ENCODE results near the gene RUFY3. TPM values are rescaled to one million over a fixed set of nuclear protein-coding genes. Genes with fewer than 3 reads are reported as not detected.
A peak's percentile ranks its signal among the peaks of the same experiment; 100 is the strongest.

The RUFY3 gene
- total and polyA plus RNA-seq, 3 experiments from 2014 or later = 10.4 to 14.8 (median 13.8) TPM

- peak overlapping the region; percentile 71 for H3K27ac ChIP-seq (ENCODE audit: low read depth, low read length)
- POLR2A ChIA-PET = interaction anchor here (0.7 to 4.3 kb wide), 6 partner anchors 17 to 481 kb away, joined by 3 to 60 read pairs (median 11); partner anchors contain the start of genes GRSF1 and UTP3
- H3K4me1 ChIP-seq (ENCODE audit: insufficient read depth, low read length) = peaks cover 31% of the 10 kb centered on the region
- peaks cover 0 to 11% (median 0%) of the 10 kb centered on the region in 3 donors for H3K36me3 Mint-ChIP-seq
- no peaks in the 10 kb centered on the region for H3K36me3 ChIP-seq (ENCODE audit: insufficient read depth, low read length)
- DNase-seq = no peak
- CTCF ChIA-PET = interaction anchor here (0.6 to 7.1 kb wide), 8 partner anchors 16 to 196 kb away, joined by 3 to 93 read pairs (median 6); partner anchors contain the start of genes MOB1B, RUFY3 and UTP3
- H3K27me3 Mint-ChIP-seq = peaks cover 0 to 1% of the 10 kb centered on the region in 2 donors
- H3K27me3 ChIP-seq (ENCODE audit: insufficient read depth, low read length, poor library complexity, severe bottlenecking) = no peaks in the 10 kb centered on the region
- H3K4me3 ChIP-seq (ENCODE audit: low read length) = peak overlapping the region; percentile 68
- H3K4me1 Mint-ChIP-seq = peaks cover 22 to 48% (median 38%) of the 10 kb centered on the region in 3 donors
- peak overlapping the region; percentile 87 to 99 (median 94) for H3K4me3 Mint-ChIP-seq
- no peaks in the 10 kb centered on the region for H3K9me3 ChIP-seq (ENCODE audit: low read length)
- peak overlapping the region; percentile 86 to 98 (median 94) for H3K27ac Mint-ChIP-seq
- no peaks in the 10 kb centered on the region for H3K9me3 Mint-ChIP-seq
Observed at GRCh38 chr4:70706516-70706915, 15.2 kb upstream of the RUFY3 start.

GRCh38 chr4:70709611-70710205 lies 12.1 kb upstream of the RUFY3 start:
- H3K9me3 Mint-ChIP-seq = no peaks in the 10 kb centered on the region
- Histone ChIP-seq H3K9me3 (ENCODE audit: low read length) (no peaks in the 10 kb centered on the region), H3K36me3 (ENCODE audit: insufficient read depth, low read length) (no peaks in the 10 kb centered on the region), H3K27me3 (ENCODE audit: insufficient read depth, low read length, poor library complexity, severe bottlenecking) (no peaks in the 10 kb centered on the region), H3K4me3 (ENCODE audit: low read length) (no peak overlapping the region), H3K4me1 (ENCODE audit: insufficient read depth, low read length) (peaks cover 27% of the 10 kb centered on the region), H3K27ac (ENCODE audit: low read depth, low read length) (no peak overlapping the region)
- H3K4me3 Mint-ChIP-seq = peak overlapping the region in 1 of 7 donors; percentile 56
- CTCF ChIA-PET = interaction anchor here (7.1 kb wide), 1 partner anchor 27 kb away, joined by 93 read pairs; no protein-coding TSS in a partner anchor
- no peak for DNase-seq
- peaks cover 0 to 6% (median 4%) of the 10 kb centered on the region in 3 donors for H3K36me3 Mint-ChIP-seq
- H3K27me3 Mint-ChIP-seq = no peaks in the 10 kb centered on the region
- peaks cover 30 to 68% (median 51%) of the 10 kb centered on the region in 3 donors for H3K4me1 Mint-ChIP-seq
- POLR2A ChIA-PET = no interaction called here
- H3K27ac Mint-ChIP-seq = peak overlapping the region in 2 of 8 donors; percentile 2 to 45

- H3K4me1 Mint-ChIP-seq = peaks cover 20 to 67% (median 45%) of the 10 kb centered on the region in 3 donors
- Histone ChIP-seq H3K27me3 (ENCODE audit: insufficient read depth, low read length, poor library complexity, severe bottlenecking) (no peaks in the 10 kb centered on the region), H3K4me1 (ENCODE audit: insufficient read depth, low read length) (peaks cover 18% of the 10 kb centered on the region), H3K4me3 (ENCODE audit: low read length) (no peak overlapping the region), H3K36me3 (ENCODE audit: insufficient read depth, low read length) (no peaks in the 10 kb centered on the region), H3K9me3 (ENCODE audit: low read length) (no peaks in the 10 kb centered on the region), H3K27ac (ENCODE audit: low read depth, low read length) (no peak overlapping the region)
- peak overlapping the region in 3 of 7 donors; percentile 3 to 52 (median 42) for H3K4me3 Mint-ChIP-seq
- H3K9me3 Mint-ChIP-seq = no peaks in the 10 kb centered on the region
- no peak for DNase-seq
- ChIA-PET POLR2A (no interaction called here), CTCF (interaction anchor here (0.7 to 1.0 kb wide), 2 partner anchors 13 to 24 kb away, joined by 3 to 5 read pairs; no protein-coding TSS in a partner anchor)
- H3K27ac Mint-ChIP-seq = peak overlapping the region in 3 of 8 donors; percentile 39 to 43 (median 41)
- H3K27me3 Mint-ChIP-seq = no peaks in the 10 kb centered on the region
- H3K36me3 Mint-ChIP-seq = peaks cover 0 to 4% (median 0%) of the 10 kb centered on the region in 3 donors
Observed at GRCh38 chr4:70711599-70711998, 10.2 kb upstream of the RUFY3 start.

- Histone ChIP-seq H3K27ac (ENCODE audit: low read depth, low read length) (no peak overlapping the region), H3K9me3 (ENCODE audit: low read length) (no peaks in the 10 kb centered on the region), H3K4me3 (ENCODE audit: low read length) (no peak overlapping the region), H3K27me3 (ENCODE audit: insufficient read depth, low read length, poor library complexity, severe bottlenecking) (no peaks in the 10 kb centered on the region), H3K4me1 (ENCODE audit: insufficient read depth, low read length) (peaks cover 12% of the 10 kb centered on the region), H3K36me3 (ENCODE audit: insufficient read depth, low read length) (no peaks in the 10 kb centered on the region)
- no peak overlapping the region for H3K4me3 Mint-ChIP-seq
- no peaks in the 10 kb centered on the region for H3K27me3 Mint-ChIP-seq
- no peak for DNase-seq
- CTCF ChIA-PET = interaction anchor here (0.7 to 1.0 kb wide), 2 partner anchors 12 to 23 kb away, joined by 3 to 5 read pairs; no protein-coding TSS in a partner anchor
- peaks cover 19 to 64% (median 42%) of the 10 kb centered on the region in 3 donors for H3K4me1 Mint-ChIP-seq
- peak overlapping the region in 4 of 8 donors; percentile 14 to 43 (median 41) for H3K27ac Mint-ChIP-seq
- peaks cover 0 to 4% (median 0%) of the 10 kb centered on the region in 3 donors for H3K36me3 Mint-ChIP-seq
- POLR2A ChIA-PET = no interaction called here
- H3K9me3 Mint-ChIP-seq = no peaks in the 10 kb centered on the region
Observed at GRCh38 chr4:70712150-70712549, 9.6 kb upstream of the RUFY3 start.

GRCh38 chr4:70712604-70713452 lies 8.9 kb upstream of the RUFY3 start:
- Histone ChIP-seq H3K27ac (ENCODE audit: low read depth, low read length) (no peak overlapping the region), H3K4me1 (ENCODE audit: insufficient read depth, low read length) (peaks cover 9% of the 10 kb centered on the region), H3K27me3 (ENCODE audit: insufficient read depth, low read length, poor library complexity, severe bottlenecking) (no peaks in the 10 kb centered on the region), H3K4me3 (ENCODE audit: low read length) (no peak overlapping the region), H3K36me3 (ENCODE audit: insufficient read depth, low read length) (no peaks in the 10 kb centered on the region), H3K9me3 (ENCODE audit: low read length) (no peaks in the 10 kb centered on the region)
- CTCF ChIA-PET = interaction anchor here (1.0 kb wide), 1 partner anchor 12 kb away, joined by 3 read pairs; no protein-coding TSS in a partner anchor
- Mint-ChIP-seq H3K9me3 (no peaks in the 10 kb centered on the region), H3K27me3 (no peaks in the 10 kb centered on the region), H3K36me3 (peaks cover 0 to 4% (median 0%) of the 10 kb centered on the region in 3 donors), H3K4me1 (peaks cover 19 to 64% (median 47%) of the 10 kb centered on the region in 3 donors), H3K27ac (no peak overlapping the region), H3K4me3 (no peak overlapping the region)
- DNase-seq = no peak
- POLR2A ChIA-PET = no interaction called here

GRCh38 chr4:70713453-70714078 lies 8.2 kb upstream of the RUFY3 start:
- Mint-ChIP-seq H3K4me1 (peaks cover 19 to 64% (median 47%) of the 10 kb centered on the region in 3 donors), H3K27me3 (no peaks in the 10 kb centered on the region), H3K36me3 (peaks cover 0 to 4% (median 0%) of the 10 kb centered on the region in 3 donors), H3K9me3 (no peaks in the 10 kb centered on the region), H3K27ac (peak overlapping the region in 1 of 8 donors; percentile 72), H3K4me3 (peak overlapping the region in 1 of 7 donors; percentile 32)
- POLR2A ChIA-PET = no interaction called here
- peaks cover 9% of the 10 kb centered on the region for H3K4me1 ChIP-seq (ENCODE audit: insufficient read depth, low read length)
- no peak overlapping the region for H3K4me3 ChIP-seq (ENCODE audit: low read length)
- DNase-seq = no peak
- no peaks in the 10 kb centered on the region for H3K27me3 ChIP-seq (ENCODE audit: insufficient read depth, low read length, poor library complexity, severe bottlenecking)
- CTCF ChIA-PET = no interaction called here
- no peaks in the 10 kb centered on the region for H3K36me3 ChIP-seq (ENCODE audit: insufficient read depth, low read length)
- H3K27ac ChIP-seq (ENCODE audit: low read depth, low read length) = no peak overlapping the region
- no peaks in the 10 kb centered on the region for H3K9me3 ChIP-seq (ENCODE audit: low read length)

- POLR2A ChIA-PET = no interaction called here
- H3K4me3 Mint-ChIP-seq = no peak overlapping the region
Observed at GRCh38 chr4:70714079-70714887, 7.5 kb upstream of the RUFY3 start.

More at GRCh38 chr4:70714079-70714887, 7.5 kb upstream of the RUFY3 start:
- H3K27ac Mint-ChIP-seq = no peak overlapping the region
- Histone ChIP-seq H3K9me3 (ENCODE audit: low read length) (no peaks in the 10 kb centered on the region), H3K27ac (ENCODE audit: low read depth, low read length) (no peak overlapping the region), H3K4me3 (ENCODE audit: low read length) (no peak overlapping the region), H3K36me3 (ENCODE audit: insufficient read depth, low read length) (no peaks in the 10 kb centered on the region), H3K4me1 (ENCODE audit: insufficient read depth, low read length) (peaks cover 9% of the 10 kb centered on the region), H3K27me3 (ENCODE audit: insufficient read depth, low read length, poor library complexity, severe bottlenecking) (no peaks in the 10 kb centered on the region)
- no peak for DNase-seq
- CTCF ChIA-PET = interaction anchor here (0.9 to 1.7 kb wide), 2 partner anchors 9 to 21 kb away, joined by 3 to 5 read pairs; no protein-coding TSS in a partner anchor
- H3K36me3 Mint-ChIP-seq = peaks cover 0 to 4% (median 0%) of the 10 kb centered on the region in 3 donors
- no peaks in the 10 kb centered on the region for H3K9me3 Mint-ChIP-seq
- H3K27me3 Mint-ChIP-seq = no peaks in the 10 kb centered on the region
- H3K4me1 Mint-ChIP-seq = peaks cover 19 to 64% (median 43%) of the 10 kb centered on the region in 3 donors
